Transverse colon (tissue), 4 donors: ENCODE results near the gene MTA2. TPM values are rescaled to one million over a fixed set of nuclear protein-coding genes. Genes with fewer than 3 reads are reported as not detected.
A peak's percentile ranks its signal among the peaks of the same experiment; 100 is the strongest.

Experiments used
- DNase-seq: peaks from one replicate; pipeline ENCODE4 v3.0.0-alpha.2; 2019
- H3K27ac ChIP-seq, 4 donors: fragments of 200-600 bp; sonication (generic); 2 replicates each; pipeline ENCODE4 v1.5.1; 2016 to 2018; ENCODE audit warnings: inconsistent platforms in 4 of 4
- H3K27me3 ChIP-seq: fragments of 200-600 bp; sonication (generic); 2 replicates; pipeline ENCODE4 v1.5.1; 2017; ENCODE audit warnings: inconsistent platforms
- H3K36me3 ChIP-seq, 4 donors: fragments of 200-600 bp; sonication (generic); 2 replicates each; pipeline ENCODE4 v1.5.1; 2017 to 2019; ENCODE audit warnings: inconsistent platforms in 4 of 4
- H3K4me1 ChIP-seq, 4 donors: fragments of 200-600 bp; sonication (generic); 2 replicates each; pipeline ENCODE4 v1.5.1; 2017 to 2020; ENCODE audit warnings: inconsistent platforms in 4 of 4
- H3K4me3 ChIP-seq, 4 donors: fragments of 200-600 bp; sonication (generic); 1 replicate in 1 of 4; 2 replicates in 3 of 4; pipeline versions ENCODE4 v1.5.1 to v1.6.1; 2017 to 2019; ENCODE audit warnings: inconsistent platforms in 4 of 4
- H3K9me3 ChIP-seq, 2 donors: fragments of 200-600 bp; sonication (generic); 2 replicates each; pipeline ENCODE4 v1.5.1; 2017 to 2019; ENCODE audit warnings: inconsistent platforms in 2 of 2
- CTCF ChIP-seq, 5 experiments: fragments of 200-600 bp in 3 of 5; fragments of 450-650 bp in 2 of 5; sonication (generic) in 3 of 5; IDR thresholded peaks; 1 replicate in 2 of 5; 2 replicates in 3 of 5; pipeline ENCODE4 v1.5.1; 2016 to 2017; ENCODE audit warnings: antibody characterized with exemption in 5 of 5, inconsistent platforms in 3 of 5, mild to moderate bottlenecking in 2 of 5, moderate library complexity in 1 of 5
- EP300 ChIP-seq: sonication (generic); formaldehyde crosslinking; IDR thresholded peaks from one replicate; pipeline ENCODE4 v1.6.1; 2017; ENCODE audit warnings: antibody characterized with exemption, low read depth
- POLR2A ChIP-seq: fragments of 450-650 bp; IDR thresholded peaks from one replicate; pipeline ENCODE4 v1.6.1; 2016; ENCODE audit warnings: antibody characterized with exemption, mild to moderate bottlenecking, moderate library complexity
- POLR2AphosphoS5 ChIP-seq, 3 donors: sonication (generic); formaldehyde crosslinking; IDR thresholded peaks; one replicate each; pipeline ENCODE4 v1.6.1; 2016; ENCODE audit warnings: antibody characterized with exemption in 3 of 3
- WGBS, 2 donors: methylation state at CpG; one replicate each; pipeline ENCODE4 v1.1.5; 2018; ENCODE audit warnings: low coverage in 1 of 2; 5-methylcytosine and 5-hydroxymethylcytosine counted together
- in situ Hi-C, 4 donors: fragments of 200-750 bp; cut with MboI; loops; one replicate each; pipeline versions ENCODE4 v1.15.0 to v1.15.1; 2017; ENCODE audit warnings: low sequenced_read_pairs in 3 of 4, low pct_ligation_motif_present in 1 of 4, low pct_unique_long_range_greater_than_20kb in 1 of 4
- intact Hi-C: fragments of 100-400 bp; cut with DNase I; formaldehyde crosslinking; loops from one replicate; pipeline ENCODE4 v1.15.1; 2023; ENCODE audit warnings: low total_unique reads
- total RNA-seq, 4 donors: library from RNA; depleted of rRNA; stranded (reverse); fragments of >200 nt; gene quantifications; one replicate each; pipeline ENCODE4 v1.1.0, GENCODE V29; 2016

The MTA2 gene
- total RNA-seq, 4 donors from 2014 or later, result 42.0 to 80.1 (median 62.1) TPM

DNA sequence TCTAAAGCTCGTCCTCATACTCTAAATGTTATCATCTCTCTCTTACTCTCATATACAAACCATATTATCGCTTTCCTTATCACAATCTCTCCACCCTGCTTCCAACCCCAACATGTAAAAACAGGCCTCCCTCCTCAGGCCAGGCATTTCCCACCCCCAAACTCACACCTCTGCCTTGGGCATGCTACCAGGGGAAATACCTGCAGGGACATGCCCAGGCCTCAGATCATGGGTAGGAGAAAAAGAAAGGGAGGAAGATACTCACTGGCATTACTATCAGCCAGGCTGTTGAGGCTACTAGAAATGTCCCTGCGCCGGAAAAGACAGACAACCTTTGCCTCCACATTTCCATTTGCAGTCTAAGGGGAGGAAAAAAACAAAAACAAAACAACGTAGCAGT, 1.8 kb downstream of the MTA2 start:
- WGBS, 2 donors, result 49 to 55% methylated on average over 4 to 5 of the region's 5 CpGs
- Histone ChIP-seq H3K4me1 (peaks cover 13 to 45% (median 34%) of the 10 kb centered on the region in 4 donors), H3K9me3 (no peaks in the 10 kb centered on the region), H3K27ac (peak overlapping the region; percentile 96 to 100 (median 98)), H3K27me3 (no peaks in the 10 kb centered on the region), H3K36me3 (peaks cover 0 to 34% (median 17%) of the 10 kb centered on the region in 4 donors), H3K4me3 (peak overlapping the region in 3 of 4 donors; percentile 75 to 99 (median 99))
- in situ Hi-C loops (loop anchor here in 1 of 4 donors (10.0 to 25.0 kb wide), 2 partner anchors 95 to 262 kb away; no protein-coding TSS in a partner anchor), intact Hi-C loops (no loop called here)
- DNase-seq, result no peak
- TF ChIP-seq EP300 (no peak), POLR2A (no peak), POLR2AphosphoS5 (IDR thresholded peaks at IDR 0.05) (no peak), CTCF (IDR thresholded peaks at IDR 0.05) (no peak)

DNA sequence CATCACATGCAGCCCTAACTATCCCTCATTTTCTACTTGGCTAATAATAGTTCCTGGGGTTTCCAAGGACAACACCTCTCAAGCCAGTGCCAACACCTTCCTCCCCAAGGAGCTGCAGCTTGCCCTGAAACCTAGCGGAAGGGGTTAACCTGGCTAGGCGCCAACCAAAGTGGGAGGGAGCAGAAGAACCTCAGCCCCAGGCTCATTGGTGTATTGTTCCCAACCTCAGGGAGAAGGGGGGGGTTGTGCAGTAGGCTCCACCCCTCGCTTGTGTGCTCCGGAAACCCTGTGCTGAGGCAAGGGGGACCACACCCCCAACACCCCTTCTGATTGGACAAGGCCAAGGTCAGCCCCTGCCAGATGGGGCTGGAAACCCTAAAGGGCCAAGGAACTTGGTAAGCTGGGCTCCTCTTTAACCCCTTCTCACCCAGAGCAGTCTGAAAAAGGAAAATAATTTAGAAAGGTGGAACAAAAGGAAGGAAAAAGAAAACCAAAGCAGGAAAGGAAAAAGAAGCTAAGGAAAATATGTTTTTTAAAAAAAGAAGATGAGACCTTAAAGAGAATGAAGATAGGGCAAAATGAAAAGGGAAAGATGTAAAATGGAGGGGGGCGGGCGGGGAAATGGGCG, 2.5 kb downstream of the MTA2 start:
- WGBS, 2 donors, result 36% methylated on average over 7 of the region's 7 CpGs; no CpG with 5 or more reads in 1 of the 2 donors
- peak; percentile 94 for DNase-seq
- Histone ChIP-seq H3K4me1 (peaks cover 13 to 41% (median 34%) of the 10 kb centered on the region in 4 donors), H3K4me3 (peak overlapping the region in 2 of 4 donors; percentile 75 to 99), H3K27ac (peak overlapping the region; percentile 96 to 100 (median 98)), H3K27me3 (no peaks in the 10 kb centered on the region), H3K36me3 (peaks cover 0 to 41% (median 21%) of the 10 kb centered on the region in 4 donors), H3K9me3 (no peaks in the 10 kb centered on the region)
- in situ Hi-C loops, result loop anchor here in 1 of 4 donors (10.0 to 25.0 kb wide), 2 partner anchors 96 to 263 kb away; no protein-coding TSS in a partner anchor
- intact Hi-C loops, result no loop called here
- peak; percentile 49 to 66 (median 63) for TF ChIP-seq POLR2AphosphoS5 (IDR thresholded peaks at IDR 0.05)
- no peak for TF ChIP-seq CTCF (IDR thresholded peaks at IDR 0.05)

DNA sequence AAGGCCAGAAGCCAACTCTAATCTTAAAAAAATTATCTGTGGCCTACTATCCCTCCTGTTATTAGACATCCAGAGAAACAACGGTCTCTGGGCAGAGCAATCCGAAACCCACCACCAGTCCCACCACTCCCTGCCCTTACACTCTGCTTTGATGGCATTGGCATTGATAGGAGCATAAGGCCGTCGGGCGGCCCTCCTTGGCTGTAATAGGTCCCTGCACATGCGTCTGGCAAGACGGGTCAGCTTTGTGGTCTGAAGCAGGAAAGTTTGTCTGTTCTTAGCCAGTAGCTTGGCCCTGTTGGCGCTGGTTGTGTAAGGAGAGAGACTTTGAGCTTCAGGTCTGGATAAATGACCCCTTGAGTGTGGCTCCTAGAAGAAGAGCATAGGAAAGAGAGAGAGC, 6.5 kb downstream of the MTA2 start:
- Histone ChIP-seq H3K27ac (no peak overlapping the region), H3K36me3 (peaks cover 0 to 47% (median 23%) of the 10 kb centered on the region in 4 donors), H3K4me3 (no peak overlapping the region), H3K4me1 (peaks cover 28 to 47% (median 38%) of the 10 kb centered on the region in 4 donors), H3K9me3 (no peaks in the 10 kb centered on the region), H3K27me3 (no peaks in the 10 kb centered on the region)
- TF ChIP-seq POLR2AphosphoS5 (IDR thresholded peaks at IDR 0.05), result no peak
- no peak for TF ChIP-seq CTCF (IDR thresholded peaks at IDR 0.05)
- TF ChIP-seq POLR2A, result no peak
- no peak for TF ChIP-seq EP300
- intact Hi-C loops, result no loop called here
- DNase-seq, result no peak
- in situ Hi-C loops, result loop anchor here in 1 of 4 donors (10.0 to 25.0 kb wide), 2 partner anchors 100 to 267 kb away; no protein-coding TSS in a partner anchor
- 85 to 100% methylated on average over 1 to 8 of the region's 8 CpGs for WGBS, 2 donors

DNA sequence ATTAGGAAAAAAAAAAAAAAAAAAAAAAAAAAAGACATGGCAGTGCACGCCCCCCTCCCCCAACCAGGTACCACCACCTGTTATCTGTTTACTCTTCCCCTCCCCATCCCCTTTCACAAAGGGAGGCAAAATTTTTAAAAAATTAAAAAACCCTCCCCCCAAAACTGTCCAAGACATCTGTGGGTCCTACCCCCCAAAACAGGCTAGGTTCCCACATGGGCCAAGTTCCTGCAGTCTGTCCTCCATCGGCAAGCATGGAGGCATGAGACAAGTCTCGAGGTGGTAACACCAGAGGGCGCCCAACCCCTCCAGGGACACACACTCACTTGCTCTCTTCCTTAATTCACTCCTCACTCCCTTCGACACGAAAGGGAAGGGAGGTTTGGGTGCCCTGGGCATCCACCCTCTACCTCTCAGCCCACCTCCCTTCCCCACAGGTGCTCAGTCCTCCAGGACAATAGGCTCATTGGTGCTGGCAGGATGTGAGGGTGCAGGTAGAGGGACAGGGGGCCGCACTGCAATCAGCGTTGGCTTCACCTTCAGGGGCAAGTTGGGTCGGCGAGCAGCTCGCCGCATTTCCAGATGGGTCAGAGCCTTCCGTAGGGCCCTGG, 8.1 kb downstream of the MTA2 start:
- WGBS, 2 donors, result 58% methylated on average over 13 of the region's 13 CpGs; no CpG with 5 or more reads in 1 of the 2 donors
- DNase-seq, result peak; percentile 87
- H3K9me3 ChIP-seq, result no peaks in the 10 kb centered on the region
- in situ Hi-C loops, result loop anchor here in 1 of 4 donors (10.0 to 25.0 kb wide), 2 partner anchors 101 to 269 kb away; no protein-coding TSS in a partner anchor
- H3K4me3 ChIP-seq, result no peak overlapping the region
- TF ChIP-seq CTCF (IDR thresholded peaks at IDR 0.05) (peak; percentile 48 to 67 (median 59)), POLR2A (no peak), POLR2AphosphoS5 (IDR thresholded peaks at IDR 0.05) (peak in 1 of 3 donors; percentile 22)
- H3K4me1 ChIP-seq, result peaks cover 16 to 41% (median 25%) of the 10 kb centered on the region in 4 donors
- peaks cover 0 to 51% (median 25%) of the 10 kb centered on the region in 4 donors for H3K36me3 ChIP-seq
- no peaks in the 10 kb centered on the region for H3K27me3 ChIP-seq
- peak overlapping the region; percentile 93 to 98 (median 96) for H3K27ac ChIP-seq
- intact Hi-C loops, result no loop called here
